ENCODE results near the gene PARP6. TPM values are rescaled to one million over a fixed set of nuclear protein-coding genes. Genes with fewer than 3 reads are reported as not detected.
A peak's percentile ranks its signal among the peaks of the same experiment; 100 is the strongest.

The PARP6 gene
- polyA plus RNA-seq, 1 of the 3 experiments (the other 2 are of a cell fraction): 57.7 TPM

GRCh38 chr15:72203507-72203837 is 68.9 kb downstream of the PARP6 start (continued):
- no peak for TF ChIP-seq ZBTB33 (IDR thresholded peaks at IDR 0.05; ENCODE audit: borderline replicate concordance, low read depth)
- no peak for TF ChIP-seq REST (IDR thresholded peaks at IDR 0.05; ENCODE audit: low read depth, low read length)
- TF ChIP-seq GABPA (IDR thresholded peaks at IDR 0.05; ENCODE audit: low read depth): no peak
- TF ChIP-seq RFX5 (IDR thresholded peaks at IDR 0.05; ENCODE audit: low read length): peak; percentile 77; the same call in 1 of the 2 replicates
- no peak for TF ChIP-seq FOXM1 (IDR thresholded peaks at IDR 0.05; ENCODE audit: low read depth)
- peak in 1 of 2 experiments; percentile 33; a peak in 1 of 4 replicates for TF ChIP-seq EP300 (IDR thresholded peaks at IDR 0.05; ENCODE audit: borderline replicate concordance in 1 of 2, low read depth in 1 of 2, low read length in 1 of 2)
- TF ChIP-seq POLR2AphosphoS5 (IDR thresholded peaks at IDR 0.05; ENCODE audit: low read depth, low read length): peak; percentile 22; the same call in 1 of the 2 replicates
- TF ChIP-seq NRF1 (IDR thresholded peaks at IDR 0.05; ENCODE audit: low read depth, low read length): no peak
- TF ChIP-seq, protein P1, sequence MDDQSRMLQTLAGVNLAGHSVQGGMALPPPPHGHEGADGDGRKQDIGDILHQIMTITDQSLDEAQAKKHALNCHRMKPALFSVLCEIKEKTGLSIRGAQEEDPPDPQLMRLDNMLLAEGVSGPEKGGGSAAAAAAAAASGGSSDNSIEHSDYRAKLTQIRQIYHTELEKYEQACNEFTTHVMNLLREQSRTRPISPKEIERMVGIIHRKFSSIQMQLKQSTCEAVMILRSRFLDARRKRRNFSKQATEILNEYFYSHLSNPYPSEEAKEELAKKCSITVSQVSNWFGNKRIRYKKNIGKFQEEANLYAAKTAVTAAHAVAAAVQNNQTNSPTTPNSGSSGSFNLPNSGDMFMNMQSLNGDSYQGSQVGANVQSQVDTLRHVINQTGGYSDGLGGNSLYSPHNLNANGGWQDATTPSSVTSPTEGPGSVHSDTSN (IDR thresholded peaks at IDR 0.05): no peak; the same call in 1 of the 2 replicates
- no peak for TF ChIP-seq GATA2 (CRISPR knock-in tag; IDR thresholded peaks at IDR 0.05)
- peak; percentile 95 for TF ChIP-seq MAX (IDR thresholded peaks at IDR 0.05; ENCODE audit: low read depth)
- peak; percentile 26; the same call in 1 of the 2 replicates for TF ChIP-seq RCOR1 (IDR thresholded peaks at IDR 0.05; ENCODE audit: low read length)
- no peak for TF ChIP-seq EZH2phosphoT487 (IDR thresholded peaks at IDR 0.05; ENCODE audit: borderline replicate concordance, low read depth)
- TF ChIP-seq NFIC (IDR thresholded peaks at IDR 0.05; ENCODE audit: borderline replicate concordance): peak; percentile 78
- TF ChIP-seq ELF1 (IDR thresholded peaks at IDR 0.05): no peak
- no peak for TF ChIP-seq YY1 (IDR thresholded peaks at IDR 0.05; ENCODE audit: low read depth)
- TF ChIP-seq SMC3 (IDR thresholded peaks at IDR 0.05; ENCODE audit: low read depth, low read length): no peak

All from SK-N-SH (cell line).